ENCODE results near the gene BMPR1A.
"Not testable (repeated sequence)": the region's sequence is repeated elsewhere in the genome, so short reads cannot be mapped to it uniquely, and the experiment has no call there.

The BMPR1A gene

GRCh38 chr10:86729677-86730076 is 26.7 kb upstream of the BMPR1A start:
- WGBS (ENCODE audit: insufficient coverage, insufficient read length), result no CpG with 5 or more reads among the region's 1 CpG
- no peaks in the 10 kb centered on the region for H3K9me3 ChIP-seq (ENCODE audit: control insufficient read depth, insufficient read depth, low read length)
- no peaks in the 10 kb centered on the region for H3K36me3 ChIP-seq (ENCODE audit: control insufficient read depth, insufficient read depth, low read length)
- DNase-seq (ENCODE audit: low read depth, low spot score), result no peak
- peaks cover 2% of the 10 kb centered on the region; the same call in 1 of the 2 replicates for H3K4me1 ChIP-seq (ENCODE audit: control insufficient read depth, insufficient read depth, low read length)
- H3K4me3 ChIP-seq (ENCODE audit: low read length), result no peak overlapping the region
- no peaks in the 10 kb centered on the region for H3K27me3 ChIP-seq (ENCODE audit: control insufficient read depth, insufficient read depth, low read length)
- H3K27ac ChIP-seq (ENCODE audit: low read length), result no peak overlapping the region

DNA sequence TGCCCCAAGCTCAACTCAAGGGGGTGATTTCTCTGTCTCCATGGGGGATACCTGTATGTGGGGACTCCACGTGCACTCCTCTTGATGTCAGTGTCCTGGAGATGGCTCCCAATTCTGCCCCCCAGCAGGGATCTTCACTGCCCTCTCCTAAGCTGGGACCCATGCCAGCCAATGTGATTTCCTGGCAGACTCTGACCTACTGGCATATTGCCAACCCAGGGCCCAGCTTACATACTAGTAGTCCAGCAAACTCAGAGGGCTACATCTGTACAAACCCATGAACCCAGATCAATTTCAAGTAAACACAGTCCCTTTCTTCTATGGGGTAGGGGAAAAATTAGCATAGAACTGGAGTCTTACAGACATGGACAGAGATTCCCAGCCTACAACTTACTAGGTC is 26.2 kb upstream of the BMPR1A start:
- DNase-seq (ENCODE audit: low read depth, low spot score), result no peak
- Histone ChIP-seq H3K4me3 (ENCODE audit: low read length) (no peak overlapping the region), H3K9me3 (ENCODE audit: control insufficient read depth, insufficient read depth, low read length) (no peaks in the 10 kb centered on the region), H3K27me3 (ENCODE audit: control insufficient read depth, insufficient read depth, low read length) (no peaks in the 10 kb centered on the region), H3K4me1 (ENCODE audit: control insufficient read depth, insufficient read depth, low read length) (peaks cover 2% of the 10 kb centered on the region; the same call in 1 of the 2 replicates), H3K27ac (ENCODE audit: low read length) (no peak overlapping the region), H3K36me3 (ENCODE audit: control insufficient read depth, insufficient read depth, low read length) (no peaks in the 10 kb centered on the region)
- no CpG with 5 or more reads among the region's 1 CpG for whole genome bisulfite sequencing (ENCODE audit: insufficient coverage, insufficient read length)

DNA sequence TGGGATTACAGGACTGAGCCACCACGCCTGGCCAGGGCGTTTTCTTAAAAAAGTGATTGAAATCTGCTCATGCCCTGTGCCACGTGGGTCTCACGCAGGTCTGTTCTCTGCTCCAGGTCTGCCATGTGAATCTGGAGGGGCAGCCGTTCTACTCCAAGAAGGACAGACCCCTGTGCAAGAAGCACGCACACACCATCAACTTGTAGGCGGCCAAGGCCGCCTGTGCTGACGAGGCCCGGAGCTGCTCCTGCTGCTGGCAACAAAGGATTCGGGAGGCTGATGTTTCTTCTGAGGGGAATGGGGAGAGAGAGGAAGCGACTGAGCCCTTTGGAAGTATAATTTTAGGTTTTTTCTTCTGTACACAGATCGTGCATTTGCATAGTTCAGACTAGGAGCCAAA is 23.6 kb upstream of the BMPR1A start:
- no CpG with 5 or more reads among the region's 13 CpGs for WGBS (ENCODE audit: insufficient coverage, insufficient read length)
- H3K36me3 ChIP-seq (ENCODE audit: control insufficient read depth, insufficient read depth, low read length), result no peaks in the 10 kb centered on the region
- DNase-seq (ENCODE audit: low read depth, low spot score), result no peak
- peaks cover 2% of the 10 kb centered on the region; the same call in 1 of the 2 replicates for H3K4me1 ChIP-seq (ENCODE audit: control insufficient read depth, insufficient read depth, low read length)
- no peaks in the 10 kb centered on the region for H3K27me3 ChIP-seq (ENCODE audit: control insufficient read depth, insufficient read depth, low read length)
- H3K9me3 ChIP-seq (ENCODE audit: control insufficient read depth, insufficient read depth, low read length), result no peaks in the 10 kb centered on the region
- no peak overlapping the region for H3K4me3 ChIP-seq (ENCODE audit: low read length)
- H3K27ac ChIP-seq (ENCODE audit: low read length), result no peak overlapping the region

DNA sequence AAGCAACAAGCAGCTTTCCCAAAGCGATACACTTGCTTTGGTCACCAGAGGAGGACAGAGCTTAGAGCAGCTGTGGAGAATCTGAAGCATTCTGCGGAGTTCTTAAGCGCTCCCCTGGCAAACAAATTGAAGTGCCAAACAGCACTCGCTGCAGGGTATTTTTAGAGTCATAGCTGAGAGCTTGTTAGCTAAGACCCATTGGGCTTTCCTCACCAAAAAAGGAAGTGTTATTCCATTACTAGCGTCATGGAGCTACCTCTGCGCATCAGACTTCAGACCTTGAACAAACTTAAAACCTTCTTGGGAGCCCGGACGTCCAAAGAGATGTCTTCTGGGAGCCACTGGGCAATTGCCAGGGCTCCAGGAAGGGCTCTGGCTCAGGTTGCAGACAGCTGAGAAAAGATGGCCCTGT is 23.2 kb upstream of the BMPR1A start:
- no peak overlapping the region for H3K4me3 ChIP-seq (ENCODE audit: low read length)
- no peak for DNase-seq (ENCODE audit: low read depth, low spot score)
- no CpG with 5 or more reads among the region's 8 CpGs for WGBS (ENCODE audit: insufficient coverage, insufficient read length)

GRCh38 chr10:86734207-86734988 is 22.0 kb upstream of the BMPR1A start:
- Histone ChIP-seq H3K27me3 (ENCODE audit: control insufficient read depth, insufficient read depth, low read length) (no peaks in the 10 kb centered on the region), H3K4me3 (ENCODE audit: low read length) (no peak overlapping the region), H3K4me1 (ENCODE audit: control insufficient read depth, insufficient read depth, low read length) (peaks cover 2% of the 10 kb centered on the region; the same call in 1 of the 2 replicates), H3K9me3 (ENCODE audit: control insufficient read depth, insufficient read depth, low read length) (no peaks in the 10 kb centered on the region), H3K27ac (ENCODE audit: low read length) (no peak overlapping the region), H3K36me3 (ENCODE audit: control insufficient read depth, insufficient read depth, low read length) (no peaks in the 10 kb centered on the region)
- WGBS (ENCODE audit: insufficient coverage, insufficient read length), result no CpG with 5 or more reads among the region's 4 CpGs
- DNase-seq (ENCODE audit: low read depth, low spot score), result no peak

More for the DNA sequence above, 23.2 kb upstream of the BMPR1A start:
- Histone ChIP-seq H3K4me1 (ENCODE audit: control insufficient read depth, insufficient read depth, low read length) (peaks cover 2% of the 10 kb centered on the region; the same call in 1 of the 2 replicates), H3K9me3 (ENCODE audit: control insufficient read depth, insufficient read depth, low read length) (no peaks in the 10 kb centered on the region), H3K27ac (ENCODE audit: low read length) (no peak overlapping the region), H3K36me3 (ENCODE audit: control insufficient read depth, insufficient read depth, low read length) (no peaks in the 10 kb centered on the region), H3K27me3 (ENCODE audit: control insufficient read depth, insufficient read depth, low read length) (no peaks in the 10 kb centered on the region)

GRCh38 chr10:86735278-86735677 is 21.1 kb upstream of the BMPR1A start:
- not testable (repeated sequence) for H3K9me3 ChIP-seq (ENCODE audit: control insufficient read depth, insufficient read depth, low read length); H3K27ac ChIP-seq (ENCODE audit: low read length); H3K27me3 ChIP-seq (ENCODE audit: control insufficient read depth, insufficient read depth, low read length); H3K4me1 ChIP-seq (ENCODE audit: control insufficient read depth, insufficient read depth, low read length); DNase-seq (ENCODE audit: low read depth, low spot score); H3K36me3 ChIP-seq (ENCODE audit: control insufficient read depth, insufficient read depth, low read length); H3K4me3 ChIP-seq (ENCODE audit: low read length)
- WGBS (ENCODE audit: insufficient coverage, insufficient read length), result no CpG with 5 or more reads among the region's 4 CpGs

GRCh38 chr10:86742230-86742629 is 14.2 kb upstream of the BMPR1A start:
- no peak overlapping the region for H3K4me3 ChIP-seq (ENCODE audit: low read length)
- no peaks in the 10 kb centered on the region for H3K9me3 ChIP-seq (ENCODE audit: control insufficient read depth, insufficient read depth, low read length)
- WGBS (ENCODE audit: insufficient coverage, insufficient read length), result no CpG with 5 or more reads among the region's 1 CpG
- H3K27me3 ChIP-seq (ENCODE audit: control insufficient read depth, insufficient read depth, low read length), result no peaks in the 10 kb centered on the region
- DNase-seq (ENCODE audit: low read depth, low spot score), result no peak
- no peaks in the 10 kb centered on the region for H3K4me1 ChIP-seq (ENCODE audit: control insufficient read depth, insufficient read depth, low read length)
- no peak overlapping the region for H3K27ac ChIP-seq (ENCODE audit: low read length)
- no peaks in the 10 kb centered on the region for H3K36me3 ChIP-seq (ENCODE audit: control insufficient read depth, insufficient read depth, low read length)

DNA sequence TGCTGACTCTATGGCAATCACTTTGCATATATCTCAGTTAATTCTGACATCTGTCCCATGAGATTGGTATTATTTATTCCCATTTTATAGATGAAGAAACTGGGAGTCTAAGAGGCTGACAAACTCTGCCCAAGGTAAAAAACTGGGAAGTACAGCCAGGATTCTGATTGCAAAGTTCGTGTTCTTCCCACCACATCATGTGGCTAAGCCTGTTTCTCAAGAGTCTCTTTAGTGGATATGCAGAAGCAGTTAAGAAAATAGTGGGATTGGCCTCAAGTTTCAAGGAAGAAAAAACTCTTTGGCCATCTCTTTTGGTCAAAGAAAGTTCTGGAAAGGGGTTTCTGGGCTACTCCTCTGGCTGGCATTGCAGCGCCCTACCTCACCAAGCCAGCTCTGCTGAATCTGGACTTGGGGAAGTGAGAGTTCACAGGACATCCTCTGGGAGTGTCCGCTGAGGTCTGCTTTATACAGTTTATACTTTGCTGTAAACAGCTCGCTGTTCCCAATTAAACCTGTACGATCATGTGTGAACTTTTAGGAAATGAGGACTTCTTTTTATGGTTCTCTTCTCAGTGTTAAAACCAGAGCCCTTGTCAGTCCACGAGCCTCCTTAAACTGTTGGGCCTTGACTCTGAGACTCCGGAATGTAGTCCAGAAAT is 12.2 kb upstream of the BMPR1A start:
- H3K27ac ChIP-seq (ENCODE audit: low read length), result no peak overlapping the region
- DNase-seq (ENCODE audit: low read depth, low spot score), result no peak
- H3K9me3 ChIP-seq (ENCODE audit: control insufficient read depth, insufficient read depth, low read length), result no peaks in the 10 kb centered on the region
- H3K36me3 ChIP-seq (ENCODE audit: control insufficient read depth, insufficient read depth, low read length), result no peaks in the 10 kb centered on the region
- no peaks in the 10 kb centered on the region for H3K27me3 ChIP-seq (ENCODE audit: control insufficient read depth, insufficient read depth, low read length)
- no peaks in the 10 kb centered on the region for H3K4me1 ChIP-seq (ENCODE audit: control insufficient read depth, insufficient read depth, low read length)
- H3K4me3 ChIP-seq (ENCODE audit: low read length), result no peak overlapping the region
- no CpG with 5 or more reads among the region's 7 CpGs for WGBS (ENCODE audit: insufficient coverage, insufficient read length)

DNA sequence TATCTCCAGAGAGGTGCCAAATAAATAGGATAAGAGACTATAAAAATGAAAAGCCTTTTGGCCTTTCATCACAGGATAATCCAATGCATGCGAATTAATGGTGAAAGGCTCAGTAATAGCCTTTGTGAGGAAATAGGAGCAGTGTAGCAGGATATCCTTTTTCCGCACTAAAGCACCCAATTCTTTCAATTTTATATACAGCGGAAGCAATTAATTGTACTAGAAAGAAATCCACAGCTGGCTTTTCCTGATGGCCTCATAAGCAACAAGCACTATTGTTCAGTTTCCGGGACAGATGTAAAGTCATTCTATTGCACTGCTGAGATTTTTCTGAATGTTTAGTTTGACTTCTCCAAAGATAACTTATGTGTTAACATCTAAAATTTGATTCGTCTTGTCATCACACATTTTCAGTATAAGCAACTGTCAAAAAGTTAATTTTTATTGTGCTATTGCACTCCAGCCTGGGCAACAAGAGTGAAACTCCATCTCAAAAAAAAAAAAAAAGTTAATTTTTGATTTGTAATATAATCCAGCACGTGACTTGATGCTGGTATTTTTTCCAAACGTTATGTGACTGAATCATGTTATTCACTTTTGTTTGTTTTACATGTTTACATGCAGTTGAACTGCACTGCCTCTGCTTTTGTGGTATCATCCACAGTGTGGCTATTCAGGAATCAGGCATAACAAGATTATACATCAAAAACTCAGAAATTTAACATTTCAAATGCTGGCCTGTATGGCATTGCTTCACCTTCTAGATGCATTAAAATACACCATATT is 8.4 kb upstream of the BMPR1A start:
- Histone ChIP-seq H3K9me3 (ENCODE audit: control insufficient read depth, insufficient read depth, low read length) (no peaks in the 10 kb centered on the region), H3K36me3 (ENCODE audit: control insufficient read depth, insufficient read depth, low read length) (0 out of 2 replicates have a peak, but pooled peaks cover 3% of the 10 kb centered on the region), H3K4me1 (ENCODE audit: control insufficient read depth, insufficient read depth, low read length) (0 out of 2 replicates have a peak, but pooled peaks cover 1% of the 10 kb centered on the region), H3K4me3 (ENCODE audit: low read length) (no peak overlapping the region), H3K27me3 (ENCODE audit: control insufficient read depth, insufficient read depth, low read length) (no peaks in the 10 kb centered on the region), H3K27ac (ENCODE audit: low read length) (no peak overlapping the region)
- no CpG with 5 or more reads among the region's 7 CpGs for WGBS (ENCODE audit: insufficient coverage, insufficient read length)
- DNase-seq (ENCODE audit: low read depth, low spot score), result no peak

DNA sequence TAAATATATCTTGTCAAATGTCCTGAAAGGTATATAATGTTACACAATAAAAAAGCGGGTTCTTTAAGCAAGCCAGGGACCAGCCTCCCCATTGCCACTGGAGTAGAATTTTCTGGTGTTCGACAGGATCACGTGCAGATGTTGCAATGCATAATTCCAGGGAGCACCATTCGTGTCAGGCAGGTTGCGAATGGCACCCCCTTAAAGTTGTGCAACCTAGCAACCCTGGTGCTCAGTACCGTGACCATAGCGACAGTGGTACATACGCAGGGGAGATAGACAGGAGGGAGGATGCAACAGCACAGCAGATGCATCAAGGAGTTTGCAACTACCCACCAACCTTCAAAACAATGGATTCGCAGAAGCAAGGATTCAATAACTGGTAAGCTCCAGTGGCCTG is 6.6 kb upstream of the BMPR1A start:
- Histone ChIP-seq H3K36me3 (ENCODE audit: control insufficient read depth, insufficient read depth, low read length) (0 out of 2 replicates have a peak, but pooled peaks cover 3% of the 10 kb centered on the region), H3K4me3 (ENCODE audit: low read length) (no peak overlapping the region), H3K4me1 (ENCODE audit: control insufficient read depth, insufficient read depth, low read length) (peaks cover 3% of the 10 kb centered on the region; the same call in 1 of the 2 replicates), H3K9me3 (ENCODE audit: control insufficient read depth, insufficient read depth, low read length) (no peaks in the 10 kb centered on the region), H3K27ac (ENCODE audit: low read length) (no peak overlapping the region), H3K27me3 (ENCODE audit: control insufficient read depth, insufficient read depth, low read length) (no peaks in the 10 kb centered on the region)
- WGBS (ENCODE audit: insufficient coverage, insufficient read length), result no CpG with 5 or more reads among the region's 9 CpGs
- no peak for DNase-seq (ENCODE audit: low read depth, low spot score)

Data from iPS DF 6.9 (cell line).